HG03095 (cell line): ENCODE data around the gene CYP2C19.
"Not testable (repeated sequence)": the region's sequence is repeated elsewhere in the genome, so short reads cannot be mapped to it uniquely, and the experiment has no call there.

Source experiments
- ATAC-seq: cut with Tn5 transposase; IDR thresholded peaks from one replicate; pipeline ENCODE4 v1.9.1; 2021; ENCODE audit warnings: moderate library complexity; ENCODE audit not compliant: unreplicated experiment

The CYP2C19 gene

DNA sequence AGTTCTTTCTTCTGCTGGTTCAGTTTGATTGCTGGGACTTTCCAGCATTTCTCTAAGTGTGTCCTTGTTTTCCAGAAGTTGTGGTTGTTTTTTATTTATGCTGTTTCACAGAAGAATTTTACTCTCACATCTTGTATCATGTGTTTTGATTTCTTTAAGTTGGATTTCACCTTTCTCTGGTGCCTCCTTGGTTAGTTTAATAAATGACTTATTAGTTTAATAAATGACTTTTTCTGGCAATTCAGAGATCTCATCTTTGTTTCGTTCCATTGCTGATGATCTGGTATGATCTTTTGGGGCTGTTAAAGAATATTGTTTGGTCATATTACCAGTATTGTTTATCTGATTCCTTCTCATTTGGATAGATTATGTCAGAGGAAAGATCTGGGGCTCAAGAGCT lies 116.2 kb downstream of the CYP2C19 start:
- ATAC-seq, result no peak

DNA sequence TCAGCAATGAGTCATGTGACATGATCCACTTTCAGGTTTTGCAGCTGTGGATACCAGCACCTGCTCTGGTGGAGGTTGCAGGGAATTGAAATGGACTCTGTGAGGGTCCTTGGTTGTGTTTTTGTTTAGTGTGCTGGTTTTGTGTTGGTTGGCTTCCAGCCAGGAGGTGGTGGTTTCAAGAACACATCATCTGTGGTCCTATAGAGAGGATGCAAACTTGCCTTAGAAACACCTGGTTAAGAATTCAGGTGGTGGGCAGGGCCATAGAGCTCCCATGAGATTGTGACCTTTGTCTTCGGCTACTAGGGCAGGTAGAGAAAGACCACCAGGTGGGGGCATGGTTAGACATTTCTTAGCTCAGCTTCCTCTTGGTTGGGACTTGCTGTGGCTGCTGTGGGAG lies 116.7 kb downstream of the CYP2C19 start:
- ATAC-seq, result no peak

DNA sequence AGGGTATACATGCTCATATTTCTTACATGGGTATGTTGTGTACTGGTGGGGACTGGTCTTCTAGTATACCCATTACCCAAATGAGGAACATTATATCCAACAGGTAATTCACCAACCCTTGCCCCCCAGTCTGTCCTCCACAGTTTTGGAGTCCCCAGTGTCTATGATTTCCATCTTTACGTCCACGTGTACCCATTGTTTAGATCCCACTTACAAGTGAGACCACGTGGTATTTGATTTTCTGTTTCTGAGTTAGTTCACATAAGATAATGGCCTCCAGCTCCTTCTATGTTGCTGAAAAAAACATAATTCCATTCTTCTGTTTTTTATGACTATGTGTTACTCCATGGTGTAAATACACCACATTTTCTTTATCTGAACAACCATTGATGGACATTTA lies 126.6 kb downstream of the CYP2C19 start:
- no peak for ATAC-seq

DNA sequence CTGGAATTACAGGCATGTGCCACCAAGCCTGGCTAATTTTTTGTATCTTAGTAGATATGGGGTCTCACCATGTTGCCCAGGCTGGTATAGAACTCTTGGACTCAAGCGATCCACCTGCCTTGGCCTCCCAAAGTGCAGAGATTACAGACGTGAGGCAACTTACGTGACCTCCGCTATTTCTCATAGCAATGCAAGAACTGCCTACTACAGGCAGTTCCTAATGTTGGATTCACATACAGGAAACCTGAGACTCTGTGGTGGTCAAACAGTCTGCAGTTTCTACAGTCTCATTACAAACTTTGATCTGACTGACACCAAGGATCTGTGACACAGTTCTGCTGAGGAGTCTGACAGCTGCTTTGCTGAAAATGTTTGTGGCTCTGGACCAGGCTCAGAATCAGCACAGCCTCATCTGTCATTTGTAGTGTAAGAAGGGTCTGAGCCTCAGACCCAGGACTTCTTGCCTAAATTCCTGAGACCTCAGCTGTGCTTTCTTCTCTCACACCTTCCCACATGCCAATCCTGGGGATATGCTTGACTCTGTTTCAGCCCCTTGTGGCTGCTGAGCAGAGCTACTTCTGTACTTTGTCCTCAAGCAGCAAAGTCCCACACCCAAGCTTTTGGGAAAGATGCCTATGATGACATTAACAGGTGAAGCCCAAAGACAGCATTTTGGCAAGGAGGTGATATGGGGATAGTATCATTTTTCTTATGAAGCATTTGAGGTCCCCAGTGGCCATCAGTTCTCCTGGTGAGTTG lies 128.0 kb downstream of the CYP2C19 start:
- no peak for ATAC-seq

DNA sequence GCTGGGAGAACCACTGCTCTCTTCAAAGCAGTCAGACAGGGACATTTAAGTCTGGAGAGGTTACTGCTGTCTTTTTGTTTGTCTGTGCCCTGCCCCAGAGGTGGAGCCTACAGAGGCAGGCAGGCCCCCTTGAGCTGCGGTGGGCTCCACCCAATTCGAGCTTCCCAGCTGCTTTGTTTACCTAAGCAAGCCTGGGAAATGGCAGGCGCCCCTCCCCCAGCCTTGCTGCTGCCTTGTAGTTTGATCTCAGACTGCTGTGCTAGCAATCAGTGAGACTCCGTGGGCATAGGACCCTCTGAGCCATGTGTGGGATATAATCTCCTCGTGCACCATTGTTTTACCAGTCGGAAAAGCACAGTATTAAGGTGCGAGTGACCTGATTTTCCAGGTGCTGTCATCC lies 135.9 kb downstream of the CYP2C19 start:
- ATAC-seq, result not testable (repeated sequence)

DNA sequence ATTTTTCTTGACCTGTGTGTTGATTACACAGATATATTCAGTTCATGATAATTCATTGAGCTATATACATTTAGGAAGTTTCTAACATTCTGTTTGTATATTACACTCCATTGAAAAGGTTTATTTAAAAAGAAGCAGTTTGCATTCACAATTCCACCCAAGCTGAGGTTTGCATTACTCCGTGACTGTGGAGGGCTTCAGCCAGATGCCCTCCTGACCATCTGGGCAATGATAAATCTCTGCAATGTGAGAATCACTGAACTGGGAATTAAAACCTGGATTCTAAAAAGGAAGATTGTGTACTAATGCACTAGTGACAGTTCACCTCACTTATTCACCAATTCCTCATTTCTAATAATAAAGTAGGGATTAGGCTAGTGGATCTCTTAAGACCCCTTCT lies 139.6 kb downstream of the CYP2C19 start:
- no peak for ATAC-seq

DNA sequence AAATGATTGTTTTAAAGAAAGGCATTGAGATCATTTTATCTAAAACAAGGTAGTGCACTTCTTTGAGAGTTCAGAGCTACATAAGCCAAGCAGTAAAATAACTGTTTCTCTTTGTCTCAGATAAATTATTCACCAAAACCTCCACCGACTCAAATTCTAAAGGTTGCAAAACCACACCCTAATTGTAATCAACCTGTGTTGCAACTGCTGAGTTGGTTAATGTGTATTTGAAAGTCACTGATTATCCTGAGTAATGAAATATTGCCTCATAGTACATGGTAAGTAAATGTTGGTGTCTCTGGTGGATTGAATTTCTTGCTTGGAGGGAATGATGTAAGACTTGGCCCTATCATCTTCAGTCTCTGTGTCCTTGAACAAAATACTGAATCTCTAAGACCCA lies 140.1 kb downstream of the CYP2C19 start:
- no peak for ATAC-seq
